HG02885 (cell line): Measurements from ENCODE around the gene COG4.

Source experiments
- ATAC-seq: cut with Tn5 transposase; IDR thresholded peaks from one replicate; pipeline ENCODE4 v1.9.1; 2021; ENCODE audit warnings: mild to moderate bottlenecking; ENCODE audit not compliant: unreplicated experiment, poor library complexity

Gene COG4

DNA sequence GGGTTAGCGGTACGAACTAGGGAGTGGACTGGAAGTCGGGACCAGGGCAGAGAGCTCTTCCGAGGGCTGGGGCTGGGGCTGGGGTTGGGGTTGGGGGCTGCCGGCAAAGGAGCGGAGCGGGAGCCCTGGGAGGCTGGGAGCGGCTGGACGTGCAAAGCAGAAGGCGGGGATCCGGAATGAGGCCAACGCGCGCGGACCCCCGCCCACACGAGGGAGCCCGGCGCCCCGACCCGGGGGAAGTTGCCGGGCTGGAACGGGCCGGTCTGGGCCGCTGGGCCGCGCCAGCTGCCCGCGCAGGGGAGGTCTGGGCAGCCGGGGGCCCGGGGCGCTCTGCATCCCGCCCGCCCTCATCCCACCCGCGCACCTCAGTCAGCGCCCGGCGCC lies 84.8 kb downstream of the COG4 start:
- no peak for ATAC-seq

DNA sequence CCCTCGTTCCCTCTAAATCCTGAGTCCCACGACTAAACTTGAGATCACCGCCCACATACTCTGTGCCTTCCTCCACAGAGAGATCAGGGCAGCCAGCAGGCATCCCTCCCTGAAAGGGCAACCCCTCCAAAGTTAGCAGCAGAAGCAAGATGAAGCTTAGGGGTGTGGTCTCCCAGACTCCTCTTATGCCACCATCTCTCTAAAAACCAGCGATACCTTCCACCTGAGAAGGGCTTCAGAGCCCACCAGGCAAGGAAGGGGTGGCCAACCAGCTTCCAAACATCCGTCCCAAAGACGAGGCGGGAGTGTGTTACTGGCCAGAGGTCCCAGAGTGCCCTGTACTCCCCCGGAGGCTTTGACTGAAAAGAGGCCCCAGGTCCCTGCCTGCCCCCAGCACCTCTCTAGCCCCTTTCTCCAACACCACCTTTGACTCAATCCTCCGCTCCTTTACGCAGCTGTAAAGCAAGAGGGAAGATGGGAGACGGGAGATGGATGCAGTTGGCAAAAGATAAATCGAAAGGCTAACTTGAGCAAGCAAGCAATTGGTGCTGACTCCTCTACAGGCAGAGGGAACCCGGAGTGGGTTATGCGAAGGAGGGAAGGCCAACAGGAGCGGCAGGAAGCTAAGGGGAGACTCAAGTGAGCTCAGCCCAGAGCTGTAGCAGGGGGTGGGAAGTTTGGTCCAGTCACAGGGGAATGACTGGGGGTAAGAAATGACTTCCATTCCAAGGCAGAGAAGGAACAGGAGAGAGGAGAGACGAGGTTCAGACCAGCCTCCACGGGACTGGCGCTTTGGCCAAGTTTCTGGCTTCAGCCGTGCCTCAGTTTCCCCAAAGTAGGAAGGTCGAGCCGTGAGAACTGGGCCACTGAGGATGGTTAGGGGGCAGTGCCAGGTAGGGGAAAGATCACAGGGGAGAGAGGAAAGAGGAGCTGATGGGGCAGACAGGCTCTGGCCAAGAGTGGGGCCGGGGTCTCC lies 85.5 kb downstream of the COG4 start:
- no peak for ATAC-seq

DNA sequence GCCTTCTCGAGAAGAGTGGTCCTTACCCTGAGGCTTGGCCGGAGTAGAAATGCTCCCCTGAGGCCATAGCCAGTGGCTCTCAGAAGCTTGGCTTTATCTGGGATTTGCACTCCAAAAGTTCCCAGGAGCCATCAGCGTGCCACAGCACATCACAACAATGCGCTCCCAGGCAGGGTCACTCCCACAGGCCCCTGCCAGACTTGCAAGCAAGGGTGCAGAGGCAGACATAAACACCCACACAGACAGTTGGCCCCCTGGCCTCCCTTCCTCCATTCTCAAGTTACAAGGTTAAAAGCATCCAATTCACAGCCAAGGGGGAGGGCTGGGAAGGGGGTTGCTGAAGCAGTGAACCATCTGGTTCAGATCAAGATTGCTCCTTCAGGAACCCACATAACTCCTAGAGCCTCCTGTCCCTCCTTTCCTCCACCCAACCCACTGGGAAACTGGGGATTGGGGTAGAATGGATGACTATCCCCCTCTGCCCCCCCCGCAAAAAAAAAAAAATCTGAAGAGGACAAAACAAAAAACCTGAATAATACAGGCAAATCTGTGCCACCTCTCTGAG lies 86.3 kb downstream of the COG4 start:
- ATAC-seq, result no peak

DNA sequence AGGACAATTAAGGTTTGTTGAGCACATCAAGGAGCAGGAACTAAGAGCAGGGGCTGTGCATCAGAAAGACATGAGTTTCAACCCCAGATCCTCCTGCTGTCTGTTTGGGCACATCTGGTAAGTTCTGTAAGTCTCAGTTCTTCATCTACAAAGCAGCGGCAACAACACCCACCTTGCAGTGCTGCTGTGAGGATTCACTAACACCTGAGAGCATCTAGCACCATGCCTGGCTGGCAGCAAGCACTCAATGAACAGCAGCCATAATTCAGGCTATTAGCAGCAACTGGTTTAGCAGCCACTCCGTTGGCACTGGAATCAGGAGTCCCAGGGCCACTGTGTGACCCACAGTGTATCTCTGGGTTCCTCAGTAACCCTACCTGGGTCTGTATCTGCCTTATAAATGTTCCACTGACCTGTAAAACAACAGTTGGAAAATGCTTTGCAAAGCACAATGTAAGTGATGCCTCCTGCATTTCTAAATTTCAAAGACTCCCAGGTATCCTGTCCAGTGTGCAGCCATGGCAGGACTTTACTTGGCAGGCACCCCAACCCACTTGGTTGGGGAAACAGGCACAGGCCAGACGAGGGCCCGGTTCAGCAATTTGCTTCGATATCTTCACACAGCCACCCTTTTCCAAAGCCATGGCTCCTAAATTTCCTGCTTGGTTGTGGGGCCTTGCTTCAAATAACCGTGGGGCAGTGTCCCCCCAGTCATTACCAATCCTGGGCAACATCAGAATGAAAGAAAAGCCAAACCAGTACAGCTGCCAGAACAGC lies 88.7 kb downstream of the COG4 start:
- ATAC-seq, result no peak

DNA sequence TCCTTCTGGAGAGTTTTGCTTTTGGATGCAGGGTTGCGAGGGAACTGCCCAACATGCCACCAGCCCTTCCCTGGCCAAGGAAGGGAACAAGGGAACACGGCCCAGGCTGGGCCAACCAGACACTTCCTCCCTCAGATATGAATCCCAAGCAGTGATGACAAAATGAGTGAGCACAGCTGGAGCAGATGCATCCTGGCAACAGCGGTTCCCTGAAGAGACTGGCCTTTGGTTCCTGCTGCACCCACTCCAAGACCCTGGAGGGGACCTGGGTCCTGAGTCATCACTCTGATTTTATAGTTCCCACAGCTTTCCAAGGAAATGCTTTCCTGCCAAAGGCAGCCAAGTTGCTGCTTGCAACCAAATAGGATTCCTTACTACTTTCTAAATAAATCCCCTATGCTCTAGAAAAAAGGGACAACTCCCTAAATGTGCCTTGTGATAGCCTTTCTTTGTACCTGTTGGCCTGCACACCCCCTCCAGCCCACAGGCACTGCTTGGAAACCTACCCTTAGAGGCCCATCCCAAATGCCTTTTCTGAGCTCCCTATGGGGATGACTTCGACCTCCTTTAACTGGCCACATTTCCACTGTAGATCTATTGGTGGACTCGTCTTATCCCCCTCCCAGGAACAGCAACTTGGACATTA lies 89.8 kb downstream of the COG4 start:
- ATAC-seq, result no peak

DNA sequence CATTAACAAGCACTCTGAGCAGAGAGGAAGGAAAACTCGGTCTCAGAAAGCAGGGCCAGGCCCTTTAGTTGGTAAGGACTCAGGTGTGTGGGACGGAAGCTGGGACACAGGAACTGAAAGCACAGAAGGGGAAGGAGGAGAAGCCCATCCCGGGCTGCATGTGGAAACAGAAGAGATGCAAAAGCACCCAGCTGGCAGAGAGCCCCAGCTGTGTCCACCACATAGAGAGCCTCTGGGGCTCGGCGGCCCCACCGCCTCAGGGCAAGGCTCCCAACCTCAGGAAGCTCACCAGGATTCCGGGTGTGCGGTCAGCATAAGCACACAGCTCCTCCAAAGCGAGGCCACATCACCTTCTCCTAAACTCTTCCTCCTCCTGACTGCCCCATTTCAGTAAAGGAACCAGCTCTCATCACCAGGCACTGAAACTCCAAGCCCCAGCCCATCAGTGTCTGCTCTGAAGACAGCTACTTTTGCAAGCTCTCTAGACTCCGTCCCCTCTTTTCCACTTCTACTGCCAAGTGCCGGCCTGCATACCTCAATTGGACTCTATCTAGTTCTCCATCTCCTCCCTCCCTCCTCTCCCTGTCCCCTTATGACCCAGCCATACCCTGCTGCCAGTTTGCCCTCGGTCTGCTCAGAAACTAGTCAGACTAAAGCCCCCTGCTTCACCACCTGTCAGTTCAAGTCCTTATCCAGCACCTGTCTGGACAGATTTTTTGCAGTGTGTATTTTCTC lies 90.5 kb downstream of the COG4 start:
- no peak for ATAC-seq

DNA sequence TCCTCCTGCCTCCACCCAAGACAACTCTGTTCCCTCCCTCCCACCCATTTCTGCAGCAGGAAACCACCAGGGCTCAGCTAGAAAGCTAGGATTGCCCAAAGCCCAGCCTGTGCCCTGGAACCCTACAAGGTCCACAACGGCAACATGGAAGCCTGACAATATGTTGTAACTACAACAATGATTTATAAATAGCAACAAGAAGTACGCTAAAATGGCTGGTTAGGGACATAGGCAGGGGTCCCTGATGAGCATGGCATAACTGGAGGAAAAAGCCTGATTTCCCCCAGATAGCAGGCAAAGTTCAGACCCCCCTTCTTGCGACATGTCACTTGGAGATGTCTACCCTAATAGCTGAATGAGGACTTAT lies 91.0 kb downstream of the COG4 start:
- no peak for ATAC-seq

DNA sequence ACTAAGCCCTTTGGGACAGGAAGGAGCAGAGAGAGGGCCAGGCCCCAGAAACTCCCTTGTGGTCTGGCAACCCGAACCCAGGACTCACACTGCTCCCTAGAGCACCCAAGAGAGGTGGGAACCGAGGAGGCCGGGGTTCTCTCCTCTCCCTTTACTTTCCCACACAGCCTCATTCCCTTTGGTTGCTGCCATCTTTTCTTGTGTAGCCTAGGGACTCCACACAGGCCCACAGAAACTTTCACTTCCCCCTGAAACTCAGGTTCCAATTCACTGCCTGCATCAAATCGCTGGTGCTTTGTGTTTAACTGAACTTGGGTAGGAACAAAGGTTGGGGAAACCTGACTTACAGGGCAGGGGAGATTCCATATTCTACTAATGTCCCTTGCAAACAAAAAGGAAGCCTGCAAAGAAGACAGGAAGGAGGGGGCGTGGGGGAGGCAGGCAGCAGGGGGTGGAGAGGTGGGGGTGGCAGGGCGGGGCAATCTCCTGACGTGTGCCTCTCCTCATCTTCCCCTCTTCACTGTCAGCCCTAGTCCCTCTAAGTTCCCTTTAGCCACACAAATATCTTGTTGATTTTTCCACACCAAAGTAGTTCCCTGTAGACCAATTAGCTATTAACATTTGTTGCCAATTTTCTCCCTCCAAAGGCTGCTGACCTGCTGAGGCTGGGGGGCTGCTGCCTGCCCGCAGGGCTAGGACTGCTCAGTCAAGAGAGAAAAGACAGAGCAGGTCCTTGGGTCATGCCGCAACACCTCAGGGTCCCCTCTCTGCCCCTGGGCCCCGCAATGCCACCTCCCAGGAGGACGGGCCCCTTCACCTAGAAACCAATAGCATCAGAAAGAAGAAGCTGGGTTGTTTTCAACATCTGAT lies 92.5 kb downstream of the COG4 start:
- ATAC-seq, result peak; percentile 53
